GM21367 (cell line): ENCODE data around the gene FOXJ1.

ENCODE experiments used
- ATAC-seq: cut with Tn5 transposase; IDR thresholded peaks from one replicate; pipeline ENCODE4 v1.9.1; 2021; ENCODE audit not compliant: unreplicated experiment

FOXJ1 gene

DNA sequence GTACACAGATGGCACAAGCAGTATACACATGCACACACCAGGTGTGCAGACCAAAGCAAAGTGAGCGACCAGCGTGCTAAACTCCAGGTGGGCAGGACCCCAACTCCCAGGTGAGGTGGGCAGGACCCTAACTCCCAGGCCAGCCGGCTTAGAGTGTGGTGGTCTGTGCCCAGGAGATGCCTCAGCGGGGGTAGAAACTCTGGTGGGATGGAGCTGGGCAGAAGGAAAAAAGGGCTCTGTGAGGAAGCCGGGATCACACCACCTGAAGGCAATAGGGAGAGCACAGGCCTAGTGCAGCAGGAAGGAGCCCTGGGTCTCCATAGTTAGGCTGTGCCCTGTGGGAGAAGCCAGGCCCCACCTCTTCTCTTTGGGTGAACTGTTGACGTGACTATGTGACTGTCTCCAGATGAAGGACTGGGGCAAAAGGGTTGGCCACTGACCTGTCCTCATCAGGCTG is 1.6 kb upstream of the FOXJ1 start:
- no peak for ATAC-seq

- no peak for ATAC-seq
These were observed 1.1 kb upstream of the FOXJ1 start for GRCh38 chr17:76142039-76142584.

DNA sequence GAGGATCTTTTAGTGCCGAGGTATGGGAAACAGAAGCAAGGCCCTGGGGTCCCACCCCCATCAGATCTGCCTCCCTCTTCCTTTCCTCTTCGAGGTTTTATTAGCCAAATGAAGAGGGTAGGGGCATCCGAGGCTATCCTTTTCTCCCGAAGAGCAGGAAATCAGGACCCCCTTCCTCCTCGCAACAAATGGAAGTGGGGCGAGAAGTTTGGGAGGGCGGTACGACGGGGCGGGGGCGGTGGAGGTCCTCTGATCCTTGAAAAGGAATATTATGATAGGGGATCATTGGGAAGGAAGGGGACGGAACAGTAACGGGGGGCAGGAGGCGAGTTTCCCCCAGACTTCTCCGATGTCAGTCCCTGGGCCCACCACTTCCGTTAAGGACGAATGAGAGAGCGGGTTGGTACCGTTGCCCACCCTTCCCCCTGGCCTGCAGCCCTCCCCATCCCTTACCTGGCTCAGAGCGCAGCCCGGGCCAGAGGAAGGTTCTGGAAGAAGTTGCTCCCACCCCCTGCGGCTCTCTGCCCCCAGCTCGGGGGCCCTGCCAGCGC is 309 bp downstream of the FOXJ1 start:
- no peak for ATAC-seq

DNA sequence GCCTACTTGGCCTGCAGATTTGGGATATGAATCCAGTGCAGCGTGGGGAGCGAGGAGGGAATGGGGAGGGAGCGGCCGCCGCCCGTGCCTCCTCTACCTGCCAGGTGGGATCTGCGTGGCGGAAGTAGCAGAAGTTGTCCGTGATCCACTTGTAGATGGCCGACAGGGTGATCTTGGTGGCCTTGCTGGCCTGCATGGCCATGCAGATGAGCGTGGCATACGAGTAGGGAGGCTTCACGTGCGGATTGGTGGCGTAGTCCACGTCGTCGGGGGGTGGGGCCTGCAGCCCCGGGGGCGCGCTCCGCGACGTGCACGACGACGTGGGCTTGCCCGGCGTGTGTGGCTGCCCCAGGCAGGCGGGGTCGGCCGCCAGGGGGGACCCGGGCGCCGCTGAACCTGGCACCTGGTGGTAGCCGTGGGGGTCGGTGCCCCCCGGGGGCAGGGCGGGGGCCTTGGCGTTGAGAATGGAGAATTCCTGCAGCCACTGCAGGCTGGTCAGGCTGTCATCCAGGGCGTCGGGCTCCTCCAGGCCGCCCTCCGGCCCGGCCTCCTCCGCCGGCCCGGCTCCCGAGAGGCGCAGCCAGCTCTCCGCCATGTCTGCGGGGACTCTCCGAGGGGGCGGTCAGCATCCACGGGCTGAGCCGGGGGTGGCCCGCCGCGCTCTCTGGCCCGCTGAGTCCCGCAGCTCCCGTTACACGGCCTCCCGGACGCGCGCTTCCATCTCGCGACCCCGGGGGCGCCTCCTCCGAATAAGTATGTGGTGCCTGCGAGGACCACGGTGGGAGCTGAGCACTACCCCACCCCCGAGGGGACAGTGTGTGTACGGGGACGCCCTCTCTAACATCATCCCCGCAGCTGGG is 1.0 kb downstream of the FOXJ1 start:
- ATAC-seq: no peak

GRCh38 chr17:76138896-76139752 is 1.9 kb downstream of the FOXJ1 start:
- ATAC-seq: no peak

DNA sequence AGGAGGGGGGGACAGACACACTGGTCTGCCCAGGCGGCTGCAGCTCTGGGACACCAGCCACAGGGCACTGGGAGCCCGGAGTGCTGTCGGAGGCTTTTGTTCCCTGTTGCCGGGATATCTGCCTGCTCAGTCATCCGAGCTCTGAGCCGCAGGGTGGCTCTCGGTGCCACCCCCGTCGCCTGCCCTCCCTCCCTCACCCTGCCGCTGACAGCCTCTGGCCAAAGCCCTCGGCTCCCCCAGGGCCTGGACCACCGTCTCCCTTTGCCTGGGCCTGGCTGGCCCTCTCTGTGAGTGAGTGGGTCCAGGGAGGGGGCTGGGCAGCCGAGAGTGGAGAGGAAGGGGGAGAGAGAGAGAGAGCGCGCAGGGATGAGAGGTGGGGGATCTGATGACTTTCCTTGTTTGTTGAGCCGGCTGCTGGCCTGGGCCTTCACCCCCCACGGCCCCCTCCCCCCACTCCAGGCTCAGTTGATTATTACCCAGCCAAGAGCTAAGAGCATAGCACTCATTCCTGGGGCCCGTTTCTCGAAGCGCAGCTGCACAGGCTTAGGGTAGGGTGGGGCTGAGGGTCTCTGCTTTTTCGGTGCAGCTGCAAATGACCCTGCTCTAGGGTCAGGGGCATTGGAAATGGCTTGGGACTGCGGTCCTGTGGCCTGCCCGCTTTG is 2.7 kb downstream of the FOXJ1 start:
- no peak for ATAC-seq

- no peak for ATAC-seq
These were observed 3.5 kb downstream of the FOXJ1 start for GRCh38 chr17:76137351-76138233.

DNA sequence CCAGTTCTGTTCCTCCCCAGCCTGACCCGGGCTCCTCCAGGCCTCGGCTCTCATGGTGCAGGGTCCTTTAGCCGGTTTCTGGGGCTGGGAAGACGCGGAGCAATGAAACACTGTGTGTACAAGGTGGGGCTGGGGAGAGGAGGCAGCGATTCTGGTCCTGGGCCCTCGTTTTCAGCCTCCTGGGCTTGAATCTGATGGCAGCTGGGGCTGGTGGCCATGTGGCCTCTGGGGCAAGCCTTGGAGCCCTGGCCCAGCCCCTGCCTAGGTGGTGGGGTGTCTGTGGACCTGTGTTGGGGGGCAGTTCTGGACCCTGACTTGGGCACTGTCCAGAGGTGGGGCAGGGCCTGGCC is 4.1 kb downstream of the FOXJ1 start:
- ATAC-seq: no peak

DNA sequence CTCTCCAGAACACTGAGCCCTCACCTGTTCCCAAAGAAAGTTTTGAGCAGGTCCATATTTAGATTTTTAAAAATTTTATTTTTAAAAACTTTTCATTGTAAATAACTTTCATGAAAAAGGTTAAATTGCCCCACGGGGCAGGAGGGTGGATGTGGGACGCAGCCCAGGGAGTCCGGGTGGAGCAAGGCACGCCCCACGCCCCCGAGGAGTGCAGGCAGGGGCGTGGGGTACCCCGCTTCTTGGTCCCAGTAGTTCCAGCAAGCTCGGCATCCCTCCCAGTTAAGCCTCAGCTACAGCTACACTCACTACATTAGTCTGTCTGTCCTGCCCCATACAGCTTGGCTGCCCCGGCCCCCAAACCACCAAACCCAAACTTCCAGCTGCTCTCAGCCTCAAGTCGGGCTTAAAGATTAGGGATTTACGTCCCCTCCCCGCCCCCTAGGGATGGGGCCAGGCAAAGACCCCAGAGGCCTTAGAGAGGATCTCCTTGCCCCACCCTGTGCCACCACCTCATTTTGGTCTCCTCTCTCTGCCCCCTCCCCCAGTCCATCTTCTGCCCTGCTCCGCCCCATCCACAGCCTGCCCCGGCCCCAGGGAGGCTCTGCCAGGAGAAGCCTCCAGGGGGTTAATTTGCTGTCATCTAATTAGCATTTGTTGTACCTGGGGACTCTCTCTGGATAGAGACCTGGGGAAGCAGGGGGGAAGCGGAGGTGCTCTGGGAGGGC is 4.6 kb downstream of the FOXJ1 start:
- ATAC-seq: no peak

DNA sequence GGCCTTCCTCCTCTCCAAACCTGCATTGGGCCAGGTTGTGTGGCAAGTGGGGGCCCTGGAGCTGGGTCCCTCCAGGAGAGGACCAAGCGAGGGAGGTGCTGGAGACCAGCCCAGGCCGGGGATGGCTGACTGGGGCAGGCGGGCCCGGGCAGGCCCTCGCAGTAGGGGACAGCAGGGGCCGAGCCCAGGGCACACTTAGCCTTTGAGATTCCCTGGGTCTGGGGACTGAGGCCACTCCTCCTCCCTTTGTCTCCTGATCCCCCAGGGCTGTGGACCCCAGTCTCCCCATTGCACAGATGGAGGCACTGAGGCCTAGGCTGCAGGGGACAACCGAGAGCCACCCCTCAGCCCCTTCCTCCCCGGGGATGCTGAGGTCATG is 5.2 kb downstream of the FOXJ1 start:
- ATAC-seq: no peak

GRCh38 chr17:76134911-76135809 is 5.9 kb downstream of the FOXJ1 start:
- no peak for ATAC-seq

- no peak for ATAC-seq
These were observed 8.3 kb downstream of the FOXJ1 start for GRCh38 chr17:76132574-76133338.

DNA sequence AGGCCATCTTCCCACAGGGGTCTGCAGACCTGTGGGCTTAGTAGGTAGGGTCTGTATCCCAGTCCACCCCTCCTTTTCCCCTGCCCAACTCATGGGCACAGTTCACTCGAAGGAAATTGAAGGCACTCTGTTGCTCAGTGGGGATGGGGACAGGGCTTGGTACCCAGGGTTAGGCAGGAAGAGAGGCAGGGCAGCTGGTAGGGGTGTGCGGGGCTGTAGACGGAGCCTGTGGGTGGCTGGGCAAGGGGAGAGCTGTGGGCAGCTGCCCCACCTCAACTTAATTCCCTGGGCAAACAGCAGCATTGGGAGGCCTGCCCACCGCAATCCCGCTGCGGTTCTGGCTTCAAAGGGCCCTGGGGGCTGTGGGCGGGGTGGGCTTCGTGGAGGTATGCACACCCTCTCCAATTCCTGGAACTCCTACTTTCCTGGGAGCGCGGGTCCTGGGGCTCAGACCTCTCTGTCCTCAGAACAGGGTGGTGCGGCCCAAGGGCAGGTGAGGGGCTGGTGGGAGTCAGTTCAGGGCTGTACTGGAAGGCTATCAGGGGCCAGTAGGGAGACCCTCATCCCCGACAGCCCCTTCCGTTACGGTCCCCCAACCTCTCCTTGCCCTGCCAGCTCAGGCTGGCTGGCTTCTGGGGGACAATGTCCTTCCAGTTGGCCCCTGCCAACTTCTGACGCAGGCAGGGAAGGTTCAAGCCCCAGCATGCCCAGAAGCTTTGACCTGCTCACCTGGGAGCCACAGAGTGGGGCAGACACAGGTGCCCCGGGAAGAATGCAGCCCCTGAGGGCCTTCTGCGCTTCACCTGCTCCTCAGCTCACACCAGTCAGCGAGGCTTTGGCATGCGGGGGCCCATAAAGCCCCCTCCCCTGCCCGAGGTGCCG is 9.1 kb downstream of the FOXJ1 start:
- no peak for ATAC-seq

- no peak for ATAC-seq
These were observed 9.9 kb downstream of the FOXJ1 start for GRCh38 chr17:76131051-76131691.

DNA sequence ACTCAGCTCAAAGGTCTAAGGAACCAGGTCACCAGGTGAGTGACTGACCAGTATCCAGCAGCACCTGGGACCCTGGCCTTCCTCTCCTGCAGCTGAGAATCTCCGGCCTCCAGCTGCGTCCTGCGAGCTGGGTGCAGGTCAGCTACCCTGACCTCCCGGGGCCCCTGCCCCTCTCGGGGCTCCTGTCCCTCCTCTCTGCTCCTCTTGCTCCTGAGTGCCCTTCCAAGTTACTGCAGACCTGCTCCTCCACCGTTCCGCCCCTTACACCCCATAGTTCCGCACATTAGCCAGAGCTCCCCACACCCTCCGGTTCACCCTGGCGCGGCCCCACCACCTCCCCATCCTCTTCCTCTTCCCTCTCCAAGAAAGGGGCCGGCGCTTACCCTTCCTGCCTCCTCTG is 10.6 kb downstream of the FOXJ1 start:
- no peak for ATAC-seq

DNA sequence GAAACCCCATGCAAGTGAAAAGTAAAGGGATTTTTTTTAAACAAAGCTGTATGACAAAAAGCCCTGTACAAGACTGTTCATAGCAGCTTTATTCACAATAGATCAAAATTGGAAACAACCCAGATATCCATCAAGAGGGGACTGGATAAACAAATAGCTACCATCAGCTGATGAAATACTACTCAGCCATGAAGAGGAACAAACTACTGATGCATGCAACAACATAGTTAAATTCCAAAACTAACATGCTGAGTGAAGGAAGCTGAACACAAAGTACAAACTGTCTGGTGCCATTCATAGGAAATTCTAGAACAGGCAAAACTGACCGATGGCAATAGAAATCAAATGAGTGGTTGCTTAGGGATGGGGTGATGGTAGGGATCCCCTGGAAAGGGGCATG is 15.1 kb downstream of the FOXJ1 start:
- no peak for ATAC-seq
